ENCODE results near the gene ABCD4.
A peak's percentile ranks its signal among the peaks of the same experiment; 100 is the strongest.
"Not testable (repeated sequence)": the region's sequence is repeated elsewhere in the genome, so short reads cannot be mapped to it uniquely, and the experiment has no call there.

The ABCD4 gene

DNA sequence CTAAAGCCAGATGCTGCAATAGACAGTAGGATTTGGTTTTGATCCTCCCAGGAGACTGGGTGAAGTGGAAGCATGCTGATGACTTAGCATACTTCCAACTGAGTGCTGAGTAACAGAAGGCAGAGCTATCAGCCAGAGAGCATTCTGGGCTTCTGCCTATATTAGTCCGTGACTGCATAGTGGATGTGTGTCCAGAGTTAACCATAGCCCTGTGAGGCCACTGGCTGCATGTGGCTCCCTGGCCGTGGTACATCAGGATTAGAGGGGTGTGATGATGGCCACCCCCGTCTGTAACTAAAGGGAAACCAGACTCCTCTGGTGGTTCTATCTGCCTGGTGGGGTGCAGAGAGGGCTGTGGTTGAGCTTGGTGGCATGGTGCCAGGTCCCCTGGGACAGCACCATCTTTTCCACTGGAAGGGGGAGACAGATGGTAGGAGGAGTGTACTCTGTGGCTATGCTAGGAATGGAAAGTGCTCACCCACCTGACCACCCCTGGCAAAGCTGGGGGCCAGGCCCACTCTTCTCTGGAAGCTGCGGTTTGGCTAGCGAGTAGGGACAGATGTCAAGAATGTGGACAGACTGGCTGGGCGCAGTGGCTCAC lies 27.4 kb downstream of the ABCD4 start:
- TF ChIP-seq, protein P1, sequence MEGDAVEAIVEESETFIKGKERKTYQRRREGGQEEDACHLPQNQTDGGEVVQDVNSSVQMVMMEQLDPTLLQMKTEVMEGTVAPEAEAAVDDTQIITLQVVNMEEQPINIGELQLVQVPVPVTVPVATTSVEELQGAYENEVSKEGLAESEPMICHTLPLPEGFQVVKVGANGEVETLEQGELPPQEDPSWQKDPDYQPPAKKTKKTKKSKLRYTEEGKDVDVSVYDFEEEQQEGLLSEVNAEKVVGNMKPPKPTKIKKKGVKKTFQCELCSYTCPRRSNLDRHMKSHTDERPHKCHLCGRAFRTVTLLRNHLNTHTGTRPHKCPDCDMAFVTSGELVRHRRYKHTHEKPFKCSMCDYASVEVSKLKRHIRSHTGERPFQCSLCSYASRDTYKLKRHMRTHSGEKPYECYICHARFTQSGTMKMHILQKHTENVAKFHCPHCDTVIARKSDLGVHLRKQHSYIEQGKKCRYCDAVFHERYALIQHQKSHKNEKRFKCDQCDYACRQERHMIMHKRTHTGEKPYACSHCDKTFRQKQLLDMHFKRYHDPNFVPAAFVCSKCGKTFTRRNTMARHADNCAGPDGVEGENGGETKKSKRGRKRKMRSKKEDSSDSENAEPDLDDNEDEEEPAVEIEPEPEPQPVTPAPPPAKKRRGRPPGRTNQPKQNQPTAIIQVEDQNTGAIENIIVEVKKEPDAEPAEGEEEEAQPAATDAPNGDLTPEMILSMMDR (IDR thresholded peaks at IDR 0.05; ENCODE audit: control insufficient read depth, insufficient read depth, low read depth, low read length, missing control alignments): no peak
- DNase-seq (ENCODE audit: low read depth): peak; percentile 80
- H3K4me3 ChIP-seq (ENCODE audit: control insufficient read depth, low read depth, low read length): no peak overlapping the region

DNA sequence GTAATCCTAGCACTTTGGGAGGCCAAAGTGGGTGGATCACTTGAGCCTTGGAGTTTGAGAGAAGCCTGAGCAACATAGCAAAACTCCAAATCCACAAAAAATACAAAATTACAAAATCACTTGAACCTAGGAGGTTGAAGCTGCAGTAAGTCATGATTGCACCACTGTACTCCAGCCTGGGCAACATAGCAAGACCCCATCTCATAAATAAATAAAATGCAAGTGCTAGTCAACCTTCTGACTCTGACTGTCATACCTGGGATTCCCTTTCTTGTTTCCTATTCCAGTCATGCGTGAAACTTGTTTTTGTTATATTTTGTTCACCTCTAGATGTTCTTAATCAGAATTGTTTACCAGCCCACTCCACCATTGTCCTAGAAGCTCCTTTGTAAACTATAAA lies 31.4 kb downstream of the ABCD4 start:
- TF ChIP-seq, protein P1 (IDR thresholded peaks at IDR 0.05; ENCODE audit: control insufficient read depth, insufficient read depth, low read depth, low read length, missing control alignments): no peak
- DNase-seq (ENCODE audit: low read depth): no peak
- no peak overlapping the region for H3K4me3 ChIP-seq (ENCODE audit: control insufficient read depth, low read depth, low read length)

DNA sequence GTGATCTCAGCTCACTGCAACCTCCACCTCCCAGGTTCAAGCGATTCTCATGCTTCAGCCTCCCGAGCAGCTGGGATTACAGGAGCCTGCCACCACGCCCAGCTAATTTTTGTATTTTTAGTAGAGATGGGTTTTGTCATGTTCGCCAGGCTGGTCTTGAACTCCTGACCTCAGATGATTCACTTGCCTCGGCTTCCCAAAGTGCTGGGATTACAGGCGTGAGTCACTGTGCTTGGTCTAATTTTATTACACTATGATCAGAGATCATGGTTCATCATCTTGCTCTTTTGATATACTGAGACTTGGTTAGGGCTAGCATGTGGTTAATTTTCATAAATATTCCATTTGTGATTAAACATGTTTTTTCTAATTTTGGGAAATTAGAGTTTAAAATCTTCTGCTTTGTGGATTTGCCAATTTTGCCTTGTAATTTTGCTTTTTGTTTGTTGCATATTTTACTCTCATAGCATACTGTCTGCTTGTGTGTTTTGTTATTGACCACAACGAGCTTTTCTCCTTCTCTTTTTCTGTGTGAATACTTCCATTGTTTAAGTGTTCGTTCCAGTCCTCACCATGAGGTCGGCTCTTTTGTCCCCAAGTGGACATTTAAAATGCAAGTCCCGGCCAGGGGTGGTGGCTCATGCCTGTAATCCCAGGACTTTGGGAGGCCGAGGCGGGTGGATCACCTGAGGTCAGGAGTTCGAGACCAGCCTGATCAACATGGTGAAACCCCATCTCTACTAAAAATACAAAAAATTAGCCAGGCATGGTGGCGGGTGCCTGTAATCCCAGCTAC lies 32.2 kb downstream of the ABCD4 start:
- not testable (repeated sequence) for H3K4me3 ChIP-seq (ENCODE audit: control insufficient read depth, low read depth, low read length)
- peak; percentile 51 for DNase-seq (ENCODE audit: low read depth)

DNA sequence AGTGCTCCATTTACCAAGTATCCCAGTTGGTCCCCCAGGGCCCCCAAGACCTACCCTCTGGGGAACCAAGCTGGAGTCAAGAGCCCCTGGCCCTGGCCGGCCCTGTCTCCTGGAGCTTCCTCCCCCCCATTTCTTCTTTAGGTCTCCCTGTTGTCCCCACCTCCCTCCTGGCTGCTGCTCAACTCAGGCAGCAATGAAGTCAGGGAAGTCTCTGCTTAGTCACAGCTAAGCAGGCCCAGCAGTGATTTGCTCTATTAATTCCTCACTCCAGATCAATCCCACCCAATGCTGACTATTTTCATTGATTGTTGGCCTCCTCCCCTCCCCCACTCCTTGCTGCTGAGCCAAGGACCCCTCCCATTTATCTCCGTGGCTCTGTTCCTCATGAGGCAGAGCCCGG lies 35.1 kb downstream of the ABCD4 start:
- TF ChIP-seq, protein P1 (IDR thresholded peaks at IDR 0.05; ENCODE audit: control insufficient read depth, insufficient read depth, low read depth, low read length, missing control alignments): no peak
- H3K4me3 ChIP-seq (ENCODE audit: control insufficient read depth, low read depth, low read length): no peak overlapping the region
- no peak for DNase-seq (ENCODE audit: low read depth)

DNA sequence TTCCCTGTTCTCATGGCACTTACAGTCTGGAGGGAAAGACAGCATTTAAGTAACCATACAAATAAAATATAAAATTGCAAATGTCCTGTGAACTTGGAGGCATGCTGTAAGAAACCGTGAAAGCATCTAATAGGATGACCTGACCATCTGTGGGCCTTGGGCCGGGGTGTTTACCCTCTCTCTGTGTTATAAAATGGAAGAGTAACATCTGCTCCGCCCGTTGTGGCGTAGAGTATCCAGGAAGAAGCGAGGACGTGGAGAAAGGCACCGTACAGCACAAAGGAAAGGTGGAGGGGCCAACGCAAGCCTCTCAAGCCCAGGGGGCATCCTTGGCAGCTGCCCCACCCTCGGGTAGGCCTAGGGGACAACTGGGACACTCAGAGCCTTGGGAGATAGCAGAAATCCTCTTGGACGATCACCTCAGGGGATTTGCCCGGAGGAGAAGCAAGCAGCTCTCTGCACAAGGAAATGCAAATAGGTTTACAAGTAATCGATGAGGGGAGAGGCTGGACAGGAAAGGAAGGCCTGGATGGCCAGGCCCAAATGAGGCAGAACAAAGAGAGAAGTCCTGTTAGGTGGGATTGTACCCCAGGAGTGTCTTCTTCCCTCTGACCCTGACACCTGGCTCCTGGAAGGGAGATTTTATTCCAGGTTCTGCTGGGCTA lies 37.3 kb downstream of the ABCD4 start:
- TF ChIP-seq, protein P1 (IDR thresholded peaks at IDR 0.05; ENCODE audit: control insufficient read depth, insufficient read depth, low read depth, low read length, missing control alignments): no peak
- no peak for DNase-seq (ENCODE audit: low read depth)
- no peak overlapping the region for H3K4me3 ChIP-seq (ENCODE audit: control insufficient read depth, low read depth, low read length)

DNA sequence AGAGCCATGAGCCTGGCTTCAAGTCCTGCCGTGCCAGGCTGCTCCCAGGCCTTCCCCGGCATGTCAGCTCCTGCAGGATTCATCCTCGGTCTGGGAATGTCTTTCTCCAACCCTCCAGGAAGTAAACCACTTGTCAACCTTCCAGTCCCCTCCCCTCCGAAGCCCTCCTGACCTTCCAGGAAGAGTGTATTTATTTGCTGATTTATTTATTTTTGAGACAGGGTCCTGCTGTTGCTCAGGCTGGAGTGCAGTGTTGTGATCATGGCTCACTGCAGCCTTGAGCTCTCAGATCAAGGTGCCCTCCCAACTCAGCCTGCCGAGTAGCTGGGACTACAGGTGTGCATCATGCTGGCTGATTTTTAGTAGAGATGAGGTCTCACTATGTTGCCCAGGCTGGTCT lies 38.8 kb downstream of the ABCD4 start:
- TF ChIP-seq, protein P1 (IDR thresholded peaks at IDR 0.05; ENCODE audit: control insufficient read depth, insufficient read depth, low read depth, low read length, missing control alignments): no peak
- H3K4me3 ChIP-seq (ENCODE audit: control insufficient read depth, low read depth, low read length): no peak overlapping the region
- no peak for DNase-seq (ENCODE audit: low read depth)

DNA sequence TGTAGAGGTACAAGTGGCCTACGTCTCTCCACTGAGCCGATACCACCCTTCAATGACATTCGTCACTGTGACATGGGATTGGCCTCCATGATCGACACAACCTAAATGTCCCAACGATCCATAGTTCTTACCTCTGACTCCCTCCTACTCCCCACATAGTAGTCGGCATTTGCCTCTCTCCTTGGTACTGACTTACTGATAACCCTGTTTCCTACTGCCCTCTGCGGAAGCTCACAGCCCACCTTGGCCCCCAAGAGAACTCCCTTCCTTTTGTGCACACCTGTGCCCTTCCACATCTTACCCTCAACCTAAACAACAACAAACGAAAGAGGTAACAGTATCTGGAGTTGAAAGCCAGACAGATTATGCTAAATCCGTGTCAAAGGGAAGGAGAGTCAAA lies 39.6 kb downstream of the ABCD4 start:
- no peak for DNase-seq (ENCODE audit: low read depth)
- TF ChIP-seq, protein P1 (IDR thresholded peaks at IDR 0.05; ENCODE audit: control insufficient read depth, insufficient read depth, low read depth, low read length, missing control alignments): no peak
- no peak overlapping the region for H3K4me3 ChIP-seq (ENCODE audit: control insufficient read depth, low read depth, low read length)

All from AG09309 (cell line).